GM21447 (cell line): ENCODE results near the gene NUTM2D.
"Not testable (repeated sequence)": the region's sequence is repeated elsewhere in the genome, so short reads cannot be mapped to it uniquely, and the experiment has no call there.

Experiments used
- ATAC-seq: cut with Tn5 transposase; IDR thresholded peaks from one replicate; pipeline ENCODE4 v1.9.1; 2021; ENCODE audit not compliant: unreplicated experiment

Gene NUTM2D

GRCh38 chr10:87374091-87374490, 16.5 kb downstream of the NUTM2D start:
- not testable (repeated sequence) for ATAC-seq

- not testable (repeated sequence) for ATAC-seq
Observed at GRCh38 chr10:87379115-87379514, 21.6 kb downstream of the NUTM2D start.

- ATAC-seq, result not testable (repeated sequence)
Observed at GRCh38 chr10:87383149-87383857, 25.8 kb downstream of the NUTM2D start.

- ATAC-seq, result not testable (repeated sequence)
Observed at GRCh38 chr10:87384283-87384682, 26.7 kb downstream of the NUTM2D start.

GRCh38 chr10:87385762-87386360, 28.3 kb downstream of the NUTM2D start:
- ATAC-seq, result not testable (repeated sequence)

- ATAC-seq, result not testable (repeated sequence)
Observed at GRCh38 chr10:87391360-87391759, 33.8 kb downstream of the NUTM2D start.

- not testable (repeated sequence) for ATAC-seq
Observed at GRCh38 chr10:87396206-87396605, 38.7 kb downstream of the NUTM2D start.

GRCh38 chr10:87398436-87398835, 40.9 kb downstream of the NUTM2D start:
- ATAC-seq, result peak; percentile 72

- ATAC-seq, result not testable (repeated sequence)
Observed at GRCh38 chr10:87407516-87408467, 50.2 kb downstream of the NUTM2D start.

- ATAC-seq, result not testable (repeated sequence)
Observed at GRCh38 chr10:87413921-87414320, 56.4 kb downstream of the NUTM2D start.
